Measurements from ENCODE around the gene ARHGAP28. TPM values are rescaled to one million over a fixed set of nuclear protein-coding genes. Genes with fewer than 3 reads are reported as not detected.

Gene ARHGAP28
- total RNA-seq, 1 experiment from 2014 or later, result 9.2 TPM

DNA sequence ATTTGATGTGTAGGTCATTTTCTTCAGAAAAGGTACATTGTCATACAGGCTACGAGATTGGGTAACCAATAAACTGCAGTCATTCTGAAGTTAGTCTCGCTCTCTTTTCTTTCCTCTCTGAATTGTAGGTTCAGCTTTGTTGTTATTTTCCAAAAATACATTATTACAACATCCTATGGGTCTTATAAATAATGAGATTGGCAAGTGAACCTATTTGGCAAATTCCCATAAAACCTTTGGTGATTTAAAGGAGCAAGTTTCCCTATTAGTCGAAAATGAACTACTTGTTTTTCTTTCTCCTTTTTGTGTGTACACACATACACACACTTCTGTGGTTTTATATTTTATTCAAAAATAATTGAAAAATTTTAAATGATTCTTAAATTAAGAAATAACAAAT is 67.0 kb downstream of the ARHGAP28 start:
- H2BK12ac ChIP-seq (ENCODE audit: insufficient read length, low read depth, low read length), result no peak overlapping the region
- peaks cover 4% of the 10 kb centered on the region in 2 experiments; a peak in 3 of 5 replicates for H3K9me3 Mint-ChIP-seq
- H2BK120ac ChIP-seq (ENCODE audit: low read depth, low read length, poor library complexity, severe bottlenecking), result no peak overlapping the region
- H3K9me3 ChIP-seq (ENCODE audit: control insufficient read depth, low read depth, low read length), result no peaks in the 10 kb centered on the region
- H3K9ac ChIP-seq (ENCODE audit: extremely low read depth, insufficient read length, low read length), result no peak overlapping the region
- WGBS (ENCODE audit: extremely low coverage, insufficient read length, low lambda C conversion rate), result no CpG with 5 or more reads among the region's 3 CpGs
- no peak overlapping the region for H3K23ac ChIP-seq (ENCODE audit: insufficient read length, low read depth, low read length)
- no peak overlapping the region for H3K4ac ChIP-seq (ENCODE audit: low read depth, low read length)
- H3K4me2 ChIP-seq (ENCODE audit: insufficient read depth, insufficient read length, low read length), result no peak overlapping the region
- no peak overlapping the region for H3K14ac ChIP-seq (ENCODE audit: insufficient read depth, low read length)
- no peaks in the 10 kb centered on the region for H3K79me2 ChIP-seq (ENCODE audit: insufficient read depth, low read length)
- no peaks in the 10 kb centered on the region for H3K27me3 ChIP-seq (ENCODE audit: insufficient read depth, low read length)
- no peaks in the 10 kb centered on the region for H4K20me1 ChIP-seq (ENCODE audit: control insufficient read depth, insufficient read depth, insufficient read length)
- no peak overlapping the region for H4K8ac ChIP-seq (replicated peaks; ENCODE audit: insufficient read length, low read depth, low read length)
- no peak overlapping the region for H3K27ac ChIP-seq (ENCODE audit: insufficient read length, low read depth, low read length)
- H2AFZ ChIP-seq (ENCODE audit: low read length), result no peak overlapping the region
- H2AK5ac ChIP-seq (ENCODE audit: insufficient read length, low read length), result no peak overlapping the region
- no peak overlapping the region for H3T11ph ChIP-seq (ENCODE audit: low read length)
- no peaks in the 10 kb centered on the region for H3K79me1 ChIP-seq (ENCODE audit: insufficient read depth, low read depth, low read length, poor library complexity, severe bottlenecking)
- H3K56ac ChIP-seq (ENCODE audit: insufficient read length, low read depth, low read length), result no peak overlapping the region
- no peak overlapping the region for H2BK5ac ChIP-seq (ENCODE audit: insufficient read length, low read length)
- no peak for DNase-seq
- H3K4me3 Mint-ChIP-seq, result no peak overlapping the region
- H3K4me1 Mint-ChIP-seq, result peaks cover 16 to 25% of the 10 kb centered on the region in 2 experiments
- H3K36me3 Mint-ChIP-seq (ENCODE audit: insufficient read depth in 1 of 3, low read depth in 3 of 3), result peaks cover 7 to 11% (median 7%) of the 10 kb centered on the region in 3 experiments; a peak in 6 of 7 replicates
- no peak overlapping the region for H3K18ac ChIP-seq (ENCODE audit: insufficient read length, low read depth, low read length)
- no peak overlapping the region for H3K27ac Mint-ChIP-seq
- TF ChIP-seq, protein P1, sequence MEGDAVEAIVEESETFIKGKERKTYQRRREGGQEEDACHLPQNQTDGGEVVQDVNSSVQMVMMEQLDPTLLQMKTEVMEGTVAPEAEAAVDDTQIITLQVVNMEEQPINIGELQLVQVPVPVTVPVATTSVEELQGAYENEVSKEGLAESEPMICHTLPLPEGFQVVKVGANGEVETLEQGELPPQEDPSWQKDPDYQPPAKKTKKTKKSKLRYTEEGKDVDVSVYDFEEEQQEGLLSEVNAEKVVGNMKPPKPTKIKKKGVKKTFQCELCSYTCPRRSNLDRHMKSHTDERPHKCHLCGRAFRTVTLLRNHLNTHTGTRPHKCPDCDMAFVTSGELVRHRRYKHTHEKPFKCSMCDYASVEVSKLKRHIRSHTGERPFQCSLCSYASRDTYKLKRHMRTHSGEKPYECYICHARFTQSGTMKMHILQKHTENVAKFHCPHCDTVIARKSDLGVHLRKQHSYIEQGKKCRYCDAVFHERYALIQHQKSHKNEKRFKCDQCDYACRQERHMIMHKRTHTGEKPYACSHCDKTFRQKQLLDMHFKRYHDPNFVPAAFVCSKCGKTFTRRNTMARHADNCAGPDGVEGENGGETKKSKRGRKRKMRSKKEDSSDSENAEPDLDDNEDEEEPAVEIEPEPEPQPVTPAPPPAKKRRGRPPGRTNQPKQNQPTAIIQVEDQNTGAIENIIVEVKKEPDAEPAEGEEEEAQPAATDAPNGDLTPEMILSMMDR (conservative IDR thresholded peaks at IDR 0.05), result no peak
- no peak overlapping the region for H2BK20ac ChIP-seq (ENCODE audit: low read depth, low read length, poor library complexity, severe bottlenecking)
- H4K5ac ChIP-seq (ENCODE audit: insufficient read length, low read depth, low read length), result no peak overlapping the region
- no peak overlapping the region for H4K91ac ChIP-seq (ENCODE audit: insufficient read length, low read depth, low read length)
- no peaks in the 10 kb centered on the region for H3K23me2 ChIP-seq (ENCODE audit: insufficient read length, low read depth, low read length, poor library complexity, severe bottlenecking)
- no peak overlapping the region for H2BK15ac ChIP-seq (ENCODE audit: low read depth, low read length)
- H3K27me3 Mint-ChIP-seq (ENCODE audit: low read depth), result no peaks in the 10 kb centered on the region
- no peaks in the 10 kb centered on the region; the same call in 1 of the 2 replicates for H3K4me1 ChIP-seq (ENCODE audit: insufficient read depth, low read length)
